ENCODE measurements around the gene ENPP6. TPM values are rescaled to one million over a fixed set of nuclear protein-coding genes. Genes with fewer than 3 reads are reported as not detected.

ENPP6 gene
- polyA plus RNA-seq, 1 experiment: not detected

- POLR2A ChIA-PET: no interaction called here
These were observed 50.9 kb downstream of the ENPP6 start for GRCh38 chr4:184166736-184167135.

GRCh38 chr4:184165291-184165690, 52.4 kb downstream of the ENPP6 start:
- Histone ChIP-seq H3K27me3 (ENCODE audit: control insufficient read depth, insufficient read depth, low read length) (no peaks in the 10 kb centered on the region), H3K36me3 (ENCODE audit: control insufficient read depth, insufficient read depth, low read length) (no peaks in the 10 kb centered on the region), H3K4me3 (ENCODE audit: low read depth, low read length) (no peak overlapping the region)
- CTCF ChIA-PET: interaction anchor here (5.5 kb wide), 1 partner anchor 324 kb away, joined by 27 read pairs; no protein-coding TSS in a partner anchor
- TF ChIP-seq CTCF (IDR thresholded peaks at IDR 0.05; ENCODE audit: insufficient read depth, low read depth, low read length): no peak
- no peak for DNase-seq (ENCODE audit: low read depth)
- POLR2A ChIA-PET: no interaction called here

More at GRCh38 chr4:184166736-184167135, 50.9 kb downstream of the ENPP6 start:
- no peaks in the 10 kb centered on the region for H3K27me3 ChIP-seq (ENCODE audit: control insufficient read depth, insufficient read depth, low read length)
- TF ChIP-seq CTCF (IDR thresholded peaks at IDR 0.05; ENCODE audit: insufficient read depth, low read depth, low read length): no peak
- no peak overlapping the region for H3K4me3 ChIP-seq (ENCODE audit: low read depth, low read length)
- no peak for DNase-seq (ENCODE audit: low read depth)
- CTCF ChIA-PET: interaction anchor here (0.6 to 5.5 kb wide), 4 partner anchors 9 to 329 kb away, joined by 3 to 27 read pairs (median 4); no protein-coding TSS in a partner anchor
- no peaks in the 10 kb centered on the region for H3K36me3 ChIP-seq (ENCODE audit: control insufficient read depth, insufficient read depth, low read length)

GRCh38 chr4:184163813-184164212, 53.9 kb downstream of the ENPP6 start:
- DNase-seq (ENCODE audit: low read depth): no peak
- POLR2A ChIA-PET: no interaction called here
- CTCF ChIA-PET: interaction anchor here (0.7 to 1.9 kb wide), 3 partner anchors 11 to 322 kb away, joined by 3 to 7 read pairs (median 4); no protein-coding TSS in a partner anchor

GRCh38 chr4:184162596-184162995, 55.1 kb downstream of the ENPP6 start:
- no peak overlapping the region for H3K4me3 ChIP-seq (ENCODE audit: low read depth, low read length)
- DNase-seq (ENCODE audit: low read depth): no peak
- no peak for TF ChIP-seq CTCF (IDR thresholded peaks at IDR 0.05; ENCODE audit: insufficient read depth, low read depth, low read length)
- H3K36me3 ChIP-seq (ENCODE audit: control insufficient read depth, insufficient read depth, low read length): no peaks in the 10 kb centered on the region
- no peaks in the 10 kb centered on the region for H3K27me3 ChIP-seq (ENCODE audit: control insufficient read depth, insufficient read depth, low read length)
- POLR2A ChIA-PET: no interaction called here
- CTCF ChIA-PET: no interaction called here

More at GRCh38 chr4:184163813-184164212, 53.9 kb downstream of the ENPP6 start:
- H3K36me3 ChIP-seq (ENCODE audit: control insufficient read depth, insufficient read depth, low read length): no peaks in the 10 kb centered on the region
- TF ChIP-seq CTCF (IDR thresholded peaks at IDR 0.05; ENCODE audit: insufficient read depth, low read depth, low read length): peak; percentile 33; the same call in 1 of the 2 replicates
- no peak overlapping the region for H3K4me3 ChIP-seq (ENCODE audit: low read depth, low read length)
- no peaks in the 10 kb centered on the region for H3K27me3 ChIP-seq (ENCODE audit: control insufficient read depth, insufficient read depth, low read length)

- no peak for DNase-seq (ENCODE audit: low read depth)
- no peak for TF ChIP-seq CTCF (IDR thresholded peaks at IDR 0.05; ENCODE audit: insufficient read depth, low read depth, low read length)
- CTCF ChIA-PET: interaction anchor here (1.2 kb wide), 1 partner anchor 10 kb away, joined by 4 read pairs; no protein-coding TSS in a partner anchor
- no peaks in the 10 kb centered on the region for H3K36me3 ChIP-seq (ENCODE audit: control insufficient read depth, insufficient read depth, low read length)
- no peaks in the 10 kb centered on the region for H3K27me3 ChIP-seq (ENCODE audit: control insufficient read depth, insufficient read depth, low read length)
- POLR2A ChIA-PET: no interaction called here
- no peak overlapping the region for H3K4me3 ChIP-seq (ENCODE audit: low read depth, low read length)
These were observed 60.4 kb downstream of the ENPP6 start for GRCh38 chr4:184157322-184157721.
